A549 treated with AZD9567 at 1 μM for 4 hours (cell line): ENCODE data around the gene TET3. TPM values are rescaled to one million over a fixed set of nuclear protein-coding genes. Genes with fewer than 3 reads are reported as not detected.

Source experiments
- total RNA-seq: library from RNA; stranded (reverse); fragments of 200-300 nt; extraction: Qiagen RNA extraction; gene quantifications from 5 replicates; pipeline ENCODE4 v1.2.3, GENCODE V29; 2022; ENCODE audit not compliant: insufficient read depth

TET3 gene
- 6.6 to 8.1 TPM (median 7.3 TPM) in 5 replicates for total RNA-seq

GRCh38 chr2:73984203-73984921 lies at the start of gene TET3:
Gene TET3 (plus strand): TSS chr2:73984910. CDS start chr2:73986404, 1,494 bp downstream.

Other genes with a start within 250 kb of the TET3 start
- gene TPRKB, start 247.6 kb upstream of the TET3 start, total RNA-seq: 73.7 to 126 TPM (median 81.1 TPM) in 5 replicates
- gene DUSP11, start 204.8 kb upstream of the TET3 start, total RNA-seq: 37.2 to 54.6 TPM (median 43.0 TPM) in 5 replicates
- 0.02 TPM in 1 of 5 replicates, not detected in the others for gene C2orf78, start 200.7 kb upstream of the TET3 start, total RNA-seq
- 48.4 to 51.6 TPM (median 50.8 TPM) in 5 replicates for gene STAMBP, start 155.9 kb upstream of the TET3 start, total RNA-seq
- 0.20 to 0.28 TPM (median 0.24 TPM) in 4 of 5 replicates, not detected in the other for gene ACTG2, start 91.9 kb upstream of the TET3 start, total RNA-seq
- gene DGUOK, start 58.0 kb upstream of the TET3 start, total RNA-seq: 146 to 164 TPM (median 155 TPM) in 5 replicates
- gene BOLA3, start 163.0 kb downstream of the TET3 start, total RNA-seq: 125 to 169 TPM (median 135 TPM) in 5 replicates
- gene MOB1A, start 194.0 kb downstream of the TET3 start, total RNA-seq: 81.1 to 112 TPM (median 89.5 TPM) in 5 replicates
- gene MTHFD2, start 213.7 kb downstream of the TET3 start, total RNA-seq: 168 to 230 TPM (median 177 TPM) in 5 replicates